ENCODE measurements around the gene UBL4B. TPM values are rescaled to one million over a fixed set of nuclear protein-coding genes. Genes with fewer than 3 reads are reported as not detected.
A peak's percentile ranks its signal among the peaks of the same experiment; 100 is the strongest.
"Not testable (repeated sequence)": the region's sequence is repeated elsewhere in the genome, so short reads cannot be mapped to it uniquely, and the experiment has no call there.

Gene UBL4B
- total and polyA plus RNA-seq, 2 experiments from 2014 or later, result 0.09 TPM; not detected in 1

- Histone ChIP-seq H3K27ac (no peak within 1 kb of the TSS), H3K9me3 (ENCODE audit: low read depth) (no peaks in the 10 kb centered on the region), H3K27me3 (peaks cover 100% of the 10 kb centered on the region), H3K4me1 (ENCODE audit: low read depth) (no peaks in the 10 kb centered on the region), H3K36me3 (no peaks in the 10 kb centered on the region), H3K4me3 (peak within 1 kb of the TSS; percentile 15)
- no peak for DNase-seq (ENCODE audit: low read depth in 1 of 2, low spot score in 1 of 2)
- TF ChIP-seq CTCF (IDR thresholded peaks at IDR 0.05; ENCODE audit: low read depth, low read length), result no peak
Observed at GRCh38 chr1:110070671-110071242, 41.5 kb upstream of the UBL4B start, which contains the start of gene ALX3. TSS of gene ALX3 (minus strand) at chr1:110070672. CDS start at chr1:110070612, 60 bp downstream.

- no peak for DNase-seq (ENCODE audit: low read depth in 1 of 2, low spot score in 1 of 2)
- Histone ChIP-seq H3K36me3 (no peaks in the 10 kb centered on the region), H3K27me3 (peaks cover 99% of the 10 kb centered on the region), H3K4me3 (no peak overlapping the region), H3K9me3 (ENCODE audit: low read depth) (no peaks in the 10 kb centered on the region), H3K27ac (no peak overlapping the region), H3K4me1 (ENCODE audit: low read depth) (no peaks in the 10 kb centered on the region)
- no peak for TF ChIP-seq CTCF (IDR thresholded peaks at IDR 0.05; ENCODE audit: low read depth, low read length)
Observed at GRCh38 chr1:110074166-110074565, 38.1 kb upstream of the UBL4B start.

GRCh38 chr1:110076789-110077500 is 35.3 kb upstream of the UBL4B start:
- H3K27me3 ChIP-seq, result peaks cover 99% of the 10 kb centered on the region
- no peak overlapping the region for H3K27ac ChIP-seq
- H3K4me3 ChIP-seq, result no peak overlapping the region
- H3K4me1 ChIP-seq (ENCODE audit: low read depth), result no peaks in the 10 kb centered on the region
- no peaks in the 10 kb centered on the region for H3K36me3 ChIP-seq
- DNase-seq (ENCODE audit: low read depth in 1 of 2, low spot score in 1 of 2), result no peak
- no peaks in the 10 kb centered on the region for H3K9me3 ChIP-seq (ENCODE audit: low read depth)
- TF ChIP-seq CTCF (IDR thresholded peaks at IDR 0.05; ENCODE audit: low read depth, low read length), result no peak

- not testable (repeated sequence) for H3K27ac ChIP-seq; H3K4me1 ChIP-seq (ENCODE audit: low read depth); H3K4me3 ChIP-seq; H3K9me3 ChIP-seq (ENCODE audit: low read depth); H3K36me3 ChIP-seq; DNase-seq (ENCODE audit: low read depth in 1 of 2, low spot score in 1 of 2)
- peaks cover 99% of the 10 kb centered on the region for H3K27me3 ChIP-seq
Observed at GRCh38 chr1:110079995-110080394, 32.2 kb upstream of the UBL4B start.

- Histone ChIP-seq H3K9me3 (ENCODE audit: low read depth) (no peaks in the 10 kb centered on the region), H3K36me3 (no peaks in the 10 kb centered on the region), H3K27ac (no peak overlapping the region), H3K27me3 (peaks cover 99% of the 10 kb centered on the region), H3K4me1 (ENCODE audit: low read depth) (peaks cover 8% of the 10 kb centered on the region), H3K4me3 (no peak overlapping the region)
- TF ChIP-seq CTCF (IDR thresholded peaks at IDR 0.05; ENCODE audit: low read depth, low read length), result no peak
- DNase-seq (ENCODE audit: low read depth in 1 of 2, low spot score in 1 of 2), result no peak
Observed at GRCh38 chr1:110081061-110081460, 31.2 kb upstream of the UBL4B start.

- Histone ChIP-seq H3K27me3 (peaks cover 99% of the 10 kb centered on the region), H3K36me3 (no peaks in the 10 kb centered on the region), H3K27ac (no peak overlapping the region), H3K4me1 (ENCODE audit: low read depth) (peaks cover 8% of the 10 kb centered on the region), H3K9me3 (ENCODE audit: low read depth) (no peaks in the 10 kb centered on the region), H3K4me3 (no peak overlapping the region)
- TF ChIP-seq CTCF (IDR thresholded peaks at IDR 0.05; ENCODE audit: low read depth, low read length), result no peak
- no peak for DNase-seq (ENCODE audit: low read depth in 1 of 2, low spot score in 1 of 2)
Observed at GRCh38 chr1:110082477-110082876, 29.8 kb upstream of the UBL4B start.

All from cardiac muscle cell (in vitro differentiated cells and primary cell).